ENCODE measurements around the gene LEKR1.

DNA sequence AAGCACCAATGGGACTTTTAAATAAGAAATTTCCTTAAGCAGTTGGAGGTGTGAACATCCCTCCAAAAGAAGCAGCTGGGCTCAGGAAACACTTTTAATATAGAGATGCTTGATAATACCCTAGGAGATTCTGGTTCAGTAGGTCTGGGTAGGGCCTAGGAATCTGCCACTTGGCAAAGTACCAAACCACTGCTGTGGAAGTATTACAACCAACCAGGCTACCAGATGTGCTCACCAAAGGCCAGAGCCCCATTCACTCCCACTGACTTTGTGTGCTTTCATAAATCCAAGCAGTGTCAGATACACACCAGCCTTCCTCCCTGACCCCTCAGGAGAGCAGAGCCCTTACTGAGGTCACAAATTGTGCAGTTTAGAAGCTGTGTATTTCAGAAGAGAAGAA, 171.2 kb downstream of the LEKR1 start:
- TF ChIP-seq, protein P1, sequence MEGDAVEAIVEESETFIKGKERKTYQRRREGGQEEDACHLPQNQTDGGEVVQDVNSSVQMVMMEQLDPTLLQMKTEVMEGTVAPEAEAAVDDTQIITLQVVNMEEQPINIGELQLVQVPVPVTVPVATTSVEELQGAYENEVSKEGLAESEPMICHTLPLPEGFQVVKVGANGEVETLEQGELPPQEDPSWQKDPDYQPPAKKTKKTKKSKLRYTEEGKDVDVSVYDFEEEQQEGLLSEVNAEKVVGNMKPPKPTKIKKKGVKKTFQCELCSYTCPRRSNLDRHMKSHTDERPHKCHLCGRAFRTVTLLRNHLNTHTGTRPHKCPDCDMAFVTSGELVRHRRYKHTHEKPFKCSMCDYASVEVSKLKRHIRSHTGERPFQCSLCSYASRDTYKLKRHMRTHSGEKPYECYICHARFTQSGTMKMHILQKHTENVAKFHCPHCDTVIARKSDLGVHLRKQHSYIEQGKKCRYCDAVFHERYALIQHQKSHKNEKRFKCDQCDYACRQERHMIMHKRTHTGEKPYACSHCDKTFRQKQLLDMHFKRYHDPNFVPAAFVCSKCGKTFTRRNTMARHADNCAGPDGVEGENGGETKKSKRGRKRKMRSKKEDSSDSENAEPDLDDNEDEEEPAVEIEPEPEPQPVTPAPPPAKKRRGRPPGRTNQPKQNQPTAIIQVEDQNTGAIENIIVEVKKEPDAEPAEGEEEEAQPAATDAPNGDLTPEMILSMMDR (IDR thresholded peaks at IDR 0.05) = no peak
- TF ChIP-seq ZFX (IDR thresholded peaks at IDR 0.05; ENCODE audit: borderline replicate concordance) = no peak

All from 22Rv1 (cell line).